Activated B cell treated with CpG ODN at 0.5 μM for 24 hours (primary cell): ENCODE results near the gene WDFY4. TPM values are rescaled to one million over a fixed set of nuclear protein-coding genes. Genes with fewer than 3 reads are reported as not detected.

ENCODE experiments used
- ATAC-seq: fragments of 200-7000 bp; cut with Tn5 transposase; one replicate; pipeline ENCODE4 v1.10.0; 2021; ENCODE audit warnings: low read depth, mild to moderate bottlenecking, moderate library complexity
- CTCF ChIA-PET: fragments of 350-600 bp; sonication (Branson Sonifier 250); formaldehyde crosslinking; loops from one replicate; lab custom pipeline; 2021; ENCODE audit warnings: antibody characterized with exemption; lab: Charles Lee
- POLR2A ChIA-PET: fragments of 350-600 bp; sonication (Branson Sonifier 250); formaldehyde crosslinking; loops from one replicate; lab custom pipeline; 2021; ENCODE audit warnings: antibody characterized with exemption; lab: Charles Lee
- DNase-seq: peaks from one replicate; pipeline ENCODE4 v3.0.0; 2022
- H3K27ac Mint-ChIP-seq: one replicate; pipeline ENCODE4 v1.8.0; 2020; ENCODE audit warnings: mixed read lengths
- H3K27me3 Mint-ChIP-seq: one replicate; pipeline ENCODE4 v1.8.0; 2021; ENCODE audit warnings: mixed read lengths
- H3K36me3 Mint-ChIP-seq: one replicate; pipeline ENCODE4 v1.8.0; 2021; ENCODE audit warnings: low read depth, mixed read lengths
- H3K4me1 Mint-ChIP-seq: one replicate; pipeline ENCODE4 v1.8.0; 2021; ENCODE audit warnings: mixed read lengths
- H3K4me3 Mint-ChIP-seq: one replicate; pipeline ENCODE4 v1.8.0; 2020; ENCODE audit warnings: mild to moderate bottlenecking, mixed read lengths
- H3K9me3 Mint-ChIP-seq: one replicate; pipeline ENCODE4 v1.8.0; 2020; ENCODE audit warnings: mixed read lengths
- CTCF ChIP-seq: fragments of 200-600 bp; IDR thresholded peaks from one replicate; pipeline ENCODE4 v1.8.0; 2022; ENCODE audit warnings: antibody characterized with exemption, mild to moderate bottlenecking
- intact Hi-C: fragments of 100-400 bp; cut with micrococcal nuclease; formaldehyde crosslinking; loops from one replicate; pipeline ENCODE4 v1.15.1; 2024
- total RNA-seq: library from RNA; stranded (reverse); gene quantifications from 2 replicates; pipeline ENCODE4 v1.2.3, GENCODE V29; 2022

The WDFY4 gene
- total RNA-seq, 1 donor from 2014 or later = 488 TPM

GRCh38 chr10:48847691-48848090 lies 163.0 kb downstream of the WDFY4 start:
- no peak for TF ChIP-seq CTCF
- no peak for DNase-seq
- POLR2A ChIA-PET = no interaction called here
- CTCF ChIA-PET = no interaction called here
- peaks cover 100% of the 10 kb centered on the region for H3K36me3 Mint-ChIP-seq
- H3K9me3 Mint-ChIP-seq = no peaks in the 10 kb centered on the region
- no peaks in the 10 kb centered on the region for H3K27me3 Mint-ChIP-seq
- no peak for ATAC-seq
- no peaks in the 10 kb centered on the region for H3K4me1 Mint-ChIP-seq
- intact Hi-C loops = no loop called here
- H3K27ac Mint-ChIP-seq = no peak overlapping the region
- no peak overlapping the region for H3K4me3 Mint-ChIP-seq

- peaks cover 2% of the 10 kb centered on the region for H3K9me3 Mint-ChIP-seq
- H3K4me3 Mint-ChIP-seq = no peak overlapping the region
- ChIA-PET POLR2A (no interaction called here), CTCF (no interaction called here)
- H3K27ac Mint-ChIP-seq = no peak overlapping the region
- DNase-seq (no peak), ATAC-seq (no peak)
- H3K27me3 Mint-ChIP-seq = no peaks in the 10 kb centered on the region
- H3K4me1 Mint-ChIP-seq = no peaks in the 10 kb centered on the region
- intact Hi-C loops = no loop called here
- no peak for TF ChIP-seq CTCF
- peaks cover 81% of the 10 kb centered on the region for H3K36me3 Mint-ChIP-seq
Measured at GRCh38 chr10:48856855-48857254, 172.2 kb downstream of the WDFY4 start.

- DNase-seq (no peak), ATAC-seq (no peak)
- H3K36me3 Mint-ChIP-seq = peaks cover 92% of the 10 kb centered on the region
- no peaks in the 10 kb centered on the region for H3K9me3 Mint-ChIP-seq
- no peak overlapping the region for H3K4me3 Mint-ChIP-seq
- peak overlapping the region; percentile 30 for H3K27ac Mint-ChIP-seq
- peaks cover 8% of the 10 kb centered on the region for H3K4me1 Mint-ChIP-seq
- no peak for TF ChIP-seq CTCF
- ChIA-PET CTCF (no interaction called here), POLR2A (no interaction called here)
- H3K27me3 Mint-ChIP-seq = no peaks in the 10 kb centered on the region
- intact Hi-C loops = loop anchor here (5.0 kb wide), 1 partner anchor 215 kb away; no protein-coding TSS in a partner anchor
Measured at GRCh38 chr10:48872234-48872633, 187.6 kb downstream of the WDFY4 start.

- ChIA-PET POLR2A (no interaction called here), CTCF (no interaction called here)
- Mint-ChIP-seq H3K27me3 (no peaks in the 10 kb centered on the region), H3K9me3 (no peaks in the 10 kb centered on the region), H3K36me3 (peaks cover 95% of the 10 kb centered on the region), H3K27ac (no peak overlapping the region), H3K4me3 (no peak overlapping the region), H3K4me1 (no peaks in the 10 kb centered on the region)
- ATAC-seq (no peak), DNase-seq (no peak)
- intact Hi-C loops = no loop called here
- TF ChIP-seq CTCF = no peak
Measured at GRCh38 chr10:48878091-48878490, 193.4 kb downstream of the WDFY4 start.

- H3K27me3 Mint-ChIP-seq = no peaks in the 10 kb centered on the region
- DNase-seq (no peak), ATAC-seq (no peak)
- peaks cover 96% of the 10 kb centered on the region for H3K36me3 Mint-ChIP-seq
- H3K4me3 Mint-ChIP-seq = no peak overlapping the region
- CTCF ChIA-PET = no interaction called here
- no peak for TF ChIP-seq CTCF
- no peaks in the 10 kb centered on the region for H3K9me3 Mint-ChIP-seq
- no peaks in the 10 kb centered on the region for H3K4me1 Mint-ChIP-seq
- intact Hi-C loops = no loop called here
- no peak overlapping the region for H3K27ac Mint-ChIP-seq
- POLR2A ChIA-PET = no interaction called here
Measured at GRCh38 chr10:48879451-48879850, 194.8 kb downstream of the WDFY4 start.
